ENCODE measurements around the gene WNT2. TPM values are rescaled to one million over a fixed set of nuclear protein-coding genes. Genes with fewer than 3 reads are reported as not detected.

WNT2 gene
- total and polyA plus RNA-seq, 8 donors, result 0.05 to 0.40 (median 0.12) TPM; not detected in 3

DNA sequence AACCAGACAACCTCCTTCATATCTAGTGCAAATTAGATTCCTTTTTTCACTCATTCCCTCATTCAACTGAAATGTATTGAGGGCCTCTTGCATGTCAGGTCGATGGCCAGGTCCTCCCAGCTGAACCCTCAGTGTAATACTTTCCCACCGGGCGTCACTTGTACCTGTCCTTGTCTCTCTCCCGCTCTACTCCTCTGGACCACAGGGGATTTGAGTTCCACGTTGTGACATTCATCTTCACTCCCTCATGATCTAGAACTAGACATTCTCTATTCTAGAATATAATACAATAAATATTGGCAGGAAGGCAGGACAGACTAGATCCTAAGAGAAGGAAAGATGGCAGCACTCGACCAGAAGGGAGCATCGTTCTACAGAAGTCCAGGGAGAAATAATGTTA, 83.9 kb downstream of the WNT2 start:
- intact Hi-C loops (cut with DNase I), result no loop called here
- FAIRE-seq (no peak), ATAC-seq (no peak), DNase-seq (no peak)
- Histone ChIP-seq H3K27me3 (no peaks in the 10 kb centered on the region), H3K4me1 (no peaks in the 10 kb centered on the region), H3K36me3 (no peaks in the 10 kb centered on the region), H3K9me3 (no peaks in the 10 kb centered on the region), H3K4me3 (no peak overlapping the region), H3K27ac (no peak overlapping the region)
- TF ChIP-seq, protein P1, sequence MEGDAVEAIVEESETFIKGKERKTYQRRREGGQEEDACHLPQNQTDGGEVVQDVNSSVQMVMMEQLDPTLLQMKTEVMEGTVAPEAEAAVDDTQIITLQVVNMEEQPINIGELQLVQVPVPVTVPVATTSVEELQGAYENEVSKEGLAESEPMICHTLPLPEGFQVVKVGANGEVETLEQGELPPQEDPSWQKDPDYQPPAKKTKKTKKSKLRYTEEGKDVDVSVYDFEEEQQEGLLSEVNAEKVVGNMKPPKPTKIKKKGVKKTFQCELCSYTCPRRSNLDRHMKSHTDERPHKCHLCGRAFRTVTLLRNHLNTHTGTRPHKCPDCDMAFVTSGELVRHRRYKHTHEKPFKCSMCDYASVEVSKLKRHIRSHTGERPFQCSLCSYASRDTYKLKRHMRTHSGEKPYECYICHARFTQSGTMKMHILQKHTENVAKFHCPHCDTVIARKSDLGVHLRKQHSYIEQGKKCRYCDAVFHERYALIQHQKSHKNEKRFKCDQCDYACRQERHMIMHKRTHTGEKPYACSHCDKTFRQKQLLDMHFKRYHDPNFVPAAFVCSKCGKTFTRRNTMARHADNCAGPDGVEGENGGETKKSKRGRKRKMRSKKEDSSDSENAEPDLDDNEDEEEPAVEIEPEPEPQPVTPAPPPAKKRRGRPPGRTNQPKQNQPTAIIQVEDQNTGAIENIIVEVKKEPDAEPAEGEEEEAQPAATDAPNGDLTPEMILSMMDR (IDR thresholded peaks at IDR 0.05), result no peak
- 69 to 76% methylated on average over 7 of the region's 7 CpGs for WGBS, 2 donors

DNA sequence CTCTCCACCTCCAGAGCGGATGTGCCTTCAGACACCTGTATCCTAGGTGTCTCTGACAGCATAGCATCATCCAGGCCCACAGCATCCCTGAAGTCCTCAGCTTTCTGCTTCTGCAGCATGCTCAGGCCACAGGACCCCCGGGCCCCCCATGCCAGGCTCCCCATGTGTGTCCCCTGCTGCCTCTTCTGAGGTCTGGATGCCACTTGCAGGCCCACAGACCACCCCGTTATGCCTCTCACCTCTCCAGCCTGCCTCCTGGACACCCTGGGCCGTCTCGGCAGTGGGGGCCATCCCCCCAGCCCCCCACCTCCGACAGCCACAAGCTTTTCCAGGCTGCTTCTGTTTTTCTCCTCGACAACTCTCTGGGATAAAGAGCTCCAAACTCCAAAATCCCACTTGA, 84.4 kb downstream of the WNT2 start:
- TF ChIP-seq, protein P1 (IDR thresholded peaks at IDR 0.05), result no peak
- WGBS, 2 donors, result 69 to 82% methylated on average over 7 of the region's 7 CpGs
- Histone ChIP-seq H3K4me3 (no peak overlapping the region), H3K4me1 (no peaks in the 10 kb centered on the region), H3K9me3 (no peaks in the 10 kb centered on the region), H3K36me3 (no peaks in the 10 kb centered on the region), H3K27me3 (no peaks in the 10 kb centered on the region), H3K27ac (no peak overlapping the region)
- intact Hi-C loops (cut with DNase I), result no loop called here
- DNase-seq (peak in 1 of 6 donors; percentile 57), ATAC-seq (no peak), FAIRE-seq (no peak)

DNA sequence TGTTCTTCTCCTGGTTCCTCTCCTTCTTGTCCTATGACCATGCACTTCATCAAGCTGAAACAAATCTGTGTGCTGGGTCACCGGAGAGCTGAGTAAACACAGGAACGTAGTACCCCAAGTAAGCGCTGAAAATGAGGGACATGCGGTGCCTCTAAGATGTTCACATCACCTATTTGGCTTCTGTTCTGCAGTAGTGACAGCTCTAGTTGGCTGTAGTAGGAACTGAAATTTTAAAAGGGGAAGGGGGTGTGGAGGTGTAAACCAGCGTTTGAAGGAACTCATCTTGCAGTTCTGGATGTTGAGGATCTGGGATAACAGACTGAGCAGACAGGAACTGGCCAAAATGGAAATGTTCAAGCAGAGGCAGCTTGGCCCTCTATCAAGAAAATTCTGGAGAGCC, 85.2 kb downstream of the WNT2 start:
- H3K27me3 ChIP-seq, result no peaks in the 10 kb centered on the region
- TF ChIP-seq, protein P1 (IDR thresholded peaks at IDR 0.05), result no peak
- DNase-seq, result no peak
- no peak for ATAC-seq
- H3K27ac ChIP-seq, result no peak overlapping the region
- no peaks in the 10 kb centered on the region for H3K36me3 ChIP-seq
- no peaks in the 10 kb centered on the region for H3K4me1 ChIP-seq
- no peaks in the 10 kb centered on the region for H3K9me3 ChIP-seq
- no peak overlapping the region for H3K4me3 ChIP-seq
- WGBS, 2 donors, result 64 to 65% methylated on average over 5 of the region's 5 CpGs
- intact Hi-C loops (cut with DNase I), result no loop called here
- FAIRE-seq, result no peak

DNA sequence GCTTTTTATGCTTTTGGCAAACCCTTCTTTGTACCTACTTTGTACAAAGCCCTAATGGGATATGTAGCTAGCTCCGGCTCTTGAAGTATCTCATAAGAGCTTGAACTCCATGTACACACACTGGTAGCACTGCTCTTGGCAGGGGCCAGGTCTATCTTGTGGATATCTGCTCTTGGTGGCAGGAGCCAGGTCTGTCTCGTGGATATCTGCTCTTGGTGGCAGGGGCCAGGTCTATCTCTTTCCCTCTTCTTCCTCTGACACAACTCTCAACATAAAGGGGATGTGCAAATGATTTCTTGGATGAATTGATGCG, 91.9 kb downstream of the WNT2 start:
- FAIRE-seq, result no peak
- H3K4me1 ChIP-seq, result no peaks in the 10 kb centered on the region
- intact Hi-C loops (cut with DNase I), result no loop called here
- TF ChIP-seq, protein P1 (IDR thresholded peaks at IDR 0.05), result no peak
- H3K27me3 ChIP-seq, result no peaks in the 10 kb centered on the region
- no peak overlapping the region for H3K4me3 ChIP-seq
- H3K9me3 ChIP-seq, result no peaks in the 10 kb centered on the region
- WGBS, 2 donors, result 85 to 89% methylated on average over 3 of the region's 3 CpGs
- H3K36me3 ChIP-seq, result no peaks in the 10 kb centered on the region
- ATAC-seq, result no peak
- no peak for DNase-seq
- H3K27ac ChIP-seq, result no peak overlapping the region

DNA sequence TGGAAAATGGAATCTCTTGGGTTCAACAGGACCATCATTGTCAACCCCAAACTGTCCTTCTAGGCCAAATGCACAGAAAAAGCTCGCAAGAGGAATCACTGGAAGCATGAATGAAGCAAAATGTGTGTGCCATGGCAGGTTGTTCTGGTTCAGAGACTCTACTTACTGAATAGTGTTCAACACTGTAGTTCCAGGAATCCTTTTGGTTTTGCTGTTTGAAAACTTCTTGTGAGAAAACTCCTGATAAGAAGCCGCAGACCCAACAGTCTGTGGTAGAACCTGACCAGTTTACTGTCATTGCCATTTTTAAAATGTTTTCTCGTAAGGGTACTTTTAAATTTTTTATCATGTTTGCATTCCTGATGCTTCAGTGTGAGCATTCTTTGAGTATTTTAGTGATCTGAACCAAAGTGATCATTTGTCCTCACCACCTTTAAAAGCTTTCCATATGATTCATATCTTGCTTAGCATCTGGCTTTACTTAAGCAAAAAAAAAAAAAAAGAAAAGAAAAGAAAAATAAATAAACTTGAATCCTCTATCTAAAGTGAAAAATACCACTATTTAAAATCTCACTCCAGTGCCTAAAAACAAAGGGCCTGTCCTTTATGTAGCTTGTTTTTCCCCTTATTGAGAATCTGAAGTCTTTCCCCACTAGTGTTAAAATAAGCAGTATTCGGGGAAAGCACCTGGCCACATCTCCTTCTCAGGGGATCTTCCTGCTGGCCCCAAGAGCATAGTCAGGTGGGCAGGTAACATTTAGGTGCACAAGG, 92.4 kb downstream of the WNT2 start:
- intact Hi-C loops (cut with DNase I), result no loop called here
- no peak overlapping the region for H3K27ac ChIP-seq
- no peaks in the 10 kb centered on the region for H3K27me3 ChIP-seq
- 94 to 96% methylated on average over 4 of the region's 4 CpGs for WGBS, 2 donors
- ATAC-seq (no peak), FAIRE-seq (no peak), DNase-seq (no peak)
- H3K4me3 ChIP-seq, result no peak overlapping the region
- H3K9me3 ChIP-seq, result no peaks in the 10 kb centered on the region
- TF ChIP-seq, protein P1 (IDR thresholded peaks at IDR 0.05), result no peak
- no peaks in the 10 kb centered on the region for H3K36me3 ChIP-seq
- H3K4me1 ChIP-seq, result no peaks in the 10 kb centered on the region

All from pancreas (tissue), 10 donors.